SK-N-DZ (cell line): ENCODE data around the gene TVP23B.
A peak's percentile ranks its signal among the peaks of the same experiment; 100 is the strongest.
"Not testable (repeated sequence)": the region's sequence is repeated elsewhere in the genome, so short reads cannot be mapped to it uniquely, and the experiment has no call there.

Source experiments
- DNase-seq: peaks from one replicate; pipeline ENCODE4 v3.0.0-alpha.2; 2015; ENCODE audit warnings: low spot score

Gene TVP23B

GRCh38 chr17:18791402-18791801, 10.4 kb downstream of the TVP23B start:
- not testable (repeated sequence) for DNase-seq

GRCh38 chr17:18794841-18795240, 13.9 kb downstream of the TVP23B start:
- DNase-seq = not testable (repeated sequence)

- not testable (repeated sequence) for DNase-seq
Measured at GRCh38 chr17:18796887-18797286, 15.9 kb downstream of the TVP23B start.

GRCh38 chr17:18803458-18804245, 22.7 kb downstream of the TVP23B start:
- not testable (repeated sequence) for DNase-seq

- DNase-seq = not testable (repeated sequence)
Measured at GRCh38 chr17:18815924-18816323, 34.9 kb downstream of the TVP23B start.

GRCh38 chr17:18816489-18817371, 35.7 kb downstream of the TVP23B start:
- DNase-seq = peak; percentile 69

- not testable (repeated sequence) for DNase-seq
Measured at GRCh38 chr17:18821430-18821829, 40.4 kb downstream of the TVP23B start.

GRCh38 chr17:18827613-18828012, 46.6 kb downstream of the TVP23B start:
- DNase-seq = not testable (repeated sequence)

GRCh38 chr17:18848501-18848900, 67.5 kb downstream of the TVP23B start:
- no peak for DNase-seq

- no peak for DNase-seq
Measured at GRCh38 chr17:18850679-18851078, 69.7 kb downstream of the TVP23B start.

GRCh38 chr17:18851201-18851600, 70.2 kb downstream of the TVP23B start:
- no peak for DNase-seq

- no peak for DNase-seq
Measured at GRCh38 chr17:18854956-18855355, 74.0 kb downstream of the TVP23B start.

- peak; percentile 99 for DNase-seq
Measured at GRCh38 chr17:18855831-18856569, 75.0 kb downstream of the TVP23B start.
